PFSK-1 (cell line): Measurements from ENCODE around the gene NFS1.

Experiments
- FOXP2 ChIP-seq: optimal IDR thresholded peaks from 2 replicates; pipeline ENCODE3; 2011; ENCODE audit warnings: borderline replicate concordance, control low read depth, inconsistent platforms; ENCODE audit not compliant: insufficient read depth; ENCODE audit errors: extremely low read length, extremely low read depth
- POLR2AphosphoS5 ChIP-seq: IDR thresholded peaks from 2 replicates; pipeline ENCODE4 v1.6.1; 2012; ENCODE audit warnings: low read depth, mild to moderate bottlenecking, control low read depth, low read length, moderate library complexity
- REST ChIP-seq, 2 experiments: IDR thresholded peaks; 2 replicates each; pipeline versions ENCODE4 v1.6.1 to v1.8.0; 2011 to 2012; ENCODE audit warnings: low read depth in 2 of 2, low read length in 2 of 2, control low read depth in 1 of 2, inconsistent platforms in 1 of 2, mild to moderate bottlenecking in 1 of 2, moderate library complexity in 1 of 2; ENCODE audit not compliant: insufficient read depth in 1 of 2
- SIN3A ChIP-seq: IDR thresholded peaks from 2 replicates; pipeline ENCODE4 v1.6.1; 2012; ENCODE audit warnings: mild to moderate bottlenecking, low read length, moderate library complexity, borderline replicate concordance; ENCODE audit not compliant: insufficient read depth
- TAF1 ChIP-seq: IDR thresholded peaks from 2 replicates; pipeline ENCODE4 v1.6.1; 2012; ENCODE audit warnings: low read length, control low read depth, borderline replicate concordance; ENCODE audit not compliant: insufficient read depth

DNA sequence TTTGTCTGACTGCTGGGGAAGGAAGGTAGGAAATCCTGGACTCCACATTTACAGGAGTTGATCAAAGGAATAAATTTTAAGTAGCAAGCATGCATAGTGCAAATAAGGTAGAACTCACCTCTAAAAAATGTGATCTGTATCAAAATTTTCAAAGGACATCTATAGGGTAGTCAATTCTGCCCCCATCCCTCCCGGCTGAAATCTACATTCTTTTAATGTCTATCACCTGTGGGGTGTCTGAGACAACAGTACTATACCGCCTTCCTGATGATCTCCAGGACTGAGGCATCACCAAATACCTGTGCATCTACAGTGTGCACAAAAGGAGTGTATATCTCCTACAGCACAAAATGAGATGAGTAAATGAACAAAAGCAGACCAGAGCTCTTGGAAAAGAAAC lies 54.3 kb downstream of the NFS1 start:
- TF ChIP-seq SIN3A (no peak), POLR2AphosphoS5 (no peak), REST (IDR thresholded peaks at IDR 0.05; ENCODE audit: insufficient read depth in 1 of 2, low read depth in 2 of 2, low read length in 2 of 2) (no peak), TAF1 (no peak), FOXP2 (no peak)
